HG03432 (cell line): Measurements from ENCODE around the gene KIN.
"Not testable (repeated sequence)": the region's sequence is repeated elsewhere in the genome, so short reads cannot be mapped to it uniquely, and the experiment has no call there.

Source experiments
- ATAC-seq: cut with Tn5 transposase; IDR thresholded peaks from one replicate; pipeline ENCODE4 v1.9.1; 2021; ENCODE audit warnings: mild to moderate bottlenecking, moderate library complexity; ENCODE audit not compliant: unreplicated experiment

The KIN gene

GRCh38 chr10:7795605-7796004, 7.8 kb upstream of the KIN start:
- ATAC-seq, result no peak

GRCh38 chr10:7794251-7795026, 6.6 kb upstream of the KIN start:
- ATAC-seq, result no peak

- ATAC-seq, result no peak
Observed at GRCh38 chr10:7792541-7792940, 4.7 kb upstream of the KIN start.

GRCh38 chr10:7789390-7789789, 1.6 kb upstream of the KIN start:
- ATAC-seq, result no peak

- ATAC-seq, result peak; percentile 14
Observed at GRCh38 chr10:7788639-7789286, 970 bp upstream of the KIN start.

- ATAC-seq, result peak; percentile 20
Observed at GRCh38 chr10:7787150-7787856, 490 bp downstream of the KIN start.

GRCh38 chr10:7786430-7786829, 1.4 kb downstream of the KIN start:
- ATAC-seq, result no peak

- ATAC-seq, result not testable (repeated sequence)
Observed at GRCh38 chr10:7782194-7782593, 5.6 kb downstream of the KIN start.

GRCh38 chr10:7776777-7777176, 11.0 kb downstream of the KIN start:
- ATAC-seq, result no peak

- no peak for ATAC-seq
Observed at GRCh38 chr10:7773845-7774801, 13.7 kb downstream of the KIN start.

- no peak for ATAC-seq
Observed at GRCh38 chr10:7768417-7768816, 19.4 kb downstream of the KIN start.

GRCh38 chr10:7767209-7767608, 20.6 kb downstream of the KIN start:
- no peak for ATAC-seq

GRCh38 chr10:7766241-7766640, 21.6 kb downstream of the KIN start:
- no peak for ATAC-seq

- ATAC-seq, result no peak
Observed at GRCh38 chr10:7763929-7764328, 23.9 kb downstream of the KIN start.

- ATAC-seq, result no peak
Observed at GRCh38 chr10:7756360-7756992, 31.3 kb downstream of the KIN start.

GRCh38 chr10:7755103-7755502, 32.7 kb downstream of the KIN start:
- ATAC-seq, result no peak

GRCh38 chr10:7752251-7752650, 35.5 kb downstream of the KIN start:
- ATAC-seq, result no peak

- ATAC-seq, result no peak
Observed at GRCh38 chr10:7750222-7750621, 37.6 kb downstream of the KIN start.

- not testable (repeated sequence) for ATAC-seq
Observed at GRCh38 chr10:7748637-7749036, 39.2 kb downstream of the KIN start.

- no peak for ATAC-seq
Observed at GRCh38 chr10:7744307-7744706, 43.5 kb downstream of the KIN start.
